IgD-negative memory B cell (primary cell): ENCODE data around the gene CGNL1. TPM values are rescaled to one million over a fixed set of nuclear protein-coding genes. Genes with fewer than 3 reads are reported as not detected.

Experiments used
- H3K27ac Mint-ChIP-seq, 3 donors: one replicate each; pipeline ENCODE4 v1.8.0; 2020 to 2022; ENCODE audit warnings: mild to moderate bottlenecking in 3 of 3, mixed read lengths in 3 of 3, moderate library complexity in 1 of 3
- H3K27me3 Mint-ChIP-seq: one replicate; pipeline ENCODE4 v1.8.0; 2021; ENCODE audit warnings: mixed read lengths
- H3K36me3 Mint-ChIP-seq: one replicate; pipeline ENCODE4 v1.8.0; 2020; ENCODE audit warnings: mild to moderate bottlenecking, mixed read lengths
- H3K4me1 Mint-ChIP-seq, 3 donors: one replicate each; pipeline ENCODE4 v1.8.0; 2020 to 2022; ENCODE audit warnings: mixed read lengths in 3 of 3, mild to moderate bottlenecking in 1 of 3
- H3K4me3 Mint-ChIP-seq, 4 donors: one replicate each; pipeline ENCODE4 v1.8.0; 2020 to 2022; ENCODE audit warnings: mild to moderate bottlenecking in 4 of 4, mixed read lengths in 4 of 4, moderate library complexity in 3 of 4
- H3K9me3 Mint-ChIP-seq, 3 donors: one replicate each; pipeline ENCODE4 v1.8.0; 2020 to 2021; ENCODE audit warnings: mixed read lengths in 3 of 3, mild to moderate bottlenecking in 1 of 3
- polyA plus RNA-seq: library from polyadenylated mRNA; unstranded; fragments of 300-500 nt; fragmentation: Illumina TruSeq; gene quantifications from one replicate; pipeline ENCODE4 v1.2.3, GENCODE V29; 2021

Gene CGNL1
- polyA plus RNA-seq, 1 donor from 2014 or later = 0.16 TPM

GRCh38 chr15:57339321-57339720, 37.0 kb upstream of the CGNL1 start:
- Mint-ChIP-seq H3K36me3 (no peaks in the 10 kb centered on the region), H3K4me3 (no peak overlapping the region), H3K27ac (no peak overlapping the region), H3K27me3 (peaks cover 10% of the 10 kb centered on the region), H3K4me1 (no peaks in the 10 kb centered on the region), H3K9me3 (no peaks in the 10 kb centered on the region)

- H3K27me3 Mint-ChIP-seq = peaks cover 7% of the 10 kb centered on the region
- H3K4me3 Mint-ChIP-seq = no peak overlapping the region
- H3K9me3 Mint-ChIP-seq = no peaks in the 10 kb centered on the region
- H3K36me3 Mint-ChIP-seq = no peaks in the 10 kb centered on the region
- no peaks in the 10 kb centered on the region for H3K4me1 Mint-ChIP-seq
- H3K27ac Mint-ChIP-seq = peak overlapping the region in 1 of 3 donors; percentile 2
Observed at GRCh38 chr15:57340682-57341259, 35.5 kb upstream of the CGNL1 start.

- Mint-ChIP-seq H3K27me3 (peaks cover 6% of the 10 kb centered on the region), H3K4me1 (no peaks in the 10 kb centered on the region), H3K9me3 (no peaks in the 10 kb centered on the region), H3K4me3 (no peak overlapping the region), H3K27ac (no peak overlapping the region), H3K36me3 (no peaks in the 10 kb centered on the region)
Observed at GRCh38 chr15:57343048-57343447, 33.3 kb upstream of the CGNL1 start.

GRCh38 chr15:57343498-57343897, 32.8 kb upstream of the CGNL1 start:
- Mint-ChIP-seq H3K27ac (no peak overlapping the region), H3K36me3 (no peaks in the 10 kb centered on the region), H3K4me3 (no peak overlapping the region), H3K9me3 (no peaks in the 10 kb centered on the region), H3K27me3 (peaks cover 4% of the 10 kb centered on the region), H3K4me1 (no peaks in the 10 kb centered on the region)

- Mint-ChIP-seq H3K27ac (no peak overlapping the region), H3K27me3 (peaks cover 4% of the 10 kb centered on the region), H3K4me3 (no peak overlapping the region), H3K36me3 (no peaks in the 10 kb centered on the region), H3K4me1 (no peaks in the 10 kb centered on the region), H3K9me3 (no peaks in the 10 kb centered on the region)
Observed at GRCh38 chr15:57344282-57344681, 32.0 kb upstream of the CGNL1 start.

- Mint-ChIP-seq H3K4me1 (no peaks in the 10 kb centered on the region), H3K27ac (peak overlapping the region in 1 of 3 donors; percentile 10), H3K36me3 (no peaks in the 10 kb centered on the region), H3K9me3 (no peaks in the 10 kb centered on the region), H3K4me3 (no peak overlapping the region), H3K27me3 (peaks cover 3% of the 10 kb centered on the region)
Observed at GRCh38 chr15:57345584-57345983, 30.7 kb upstream of the CGNL1 start.

- Mint-ChIP-seq H3K36me3 (peaks cover 2% of the 10 kb centered on the region), H3K4me1 (no peaks in the 10 kb centered on the region), H3K27me3 (peaks cover 6% of the 10 kb centered on the region), H3K9me3 (no peaks in the 10 kb centered on the region), H3K27ac (no peak overlapping the region), H3K4me3 (no peak overlapping the region)
Observed at GRCh38 chr15:57348081-57348480, 28.2 kb upstream of the CGNL1 start.

- Mint-ChIP-seq H3K36me3 (peaks cover 2% of the 10 kb centered on the region), H3K4me1 (no peaks in the 10 kb centered on the region), H3K27ac (no peak overlapping the region), H3K27me3 (peaks cover 12% of the 10 kb centered on the region), H3K4me3 (no peak overlapping the region), H3K9me3 (no peaks in the 10 kb centered on the region)
Observed at GRCh38 chr15:57352535-57353316, 23.6 kb upstream of the CGNL1 start.

GRCh38 chr15:57353317-57353804, 22.9 kb upstream of the CGNL1 start:
- peaks cover 2% of the 10 kb centered on the region for H3K36me3 Mint-ChIP-seq

GRCh38 chr15:57354436-57355123, 21.7 kb upstream of the CGNL1 start:
- Mint-ChIP-seq H3K4me1 (no peaks in the 10 kb centered on the region), H3K36me3 (peaks cover 2% of the 10 kb centered on the region), H3K27me3 (peaks cover 12% of the 10 kb centered on the region), H3K4me3 (no peak overlapping the region), H3K9me3 (no peaks in the 10 kb centered on the region), H3K27ac (no peak overlapping the region)

More at GRCh38 chr15:57353317-57353804, 22.9 kb upstream of the CGNL1 start:
- Mint-ChIP-seq H3K27me3 (peaks cover 12% of the 10 kb centered on the region), H3K4me1 (no peaks in the 10 kb centered on the region), H3K9me3 (no peaks in the 10 kb centered on the region), H3K27ac (no peak overlapping the region), H3K4me3 (no peak overlapping the region)

- peaks cover 2% of the 10 kb centered on the region for H3K36me3 Mint-ChIP-seq
- H3K27me3 Mint-ChIP-seq = peaks cover 12% of the 10 kb centered on the region
- no peaks in the 10 kb centered on the region for H3K9me3 Mint-ChIP-seq
- H3K27ac Mint-ChIP-seq = no peak overlapping the region
- no peak overlapping the region for H3K4me3 Mint-ChIP-seq
- no peaks in the 10 kb centered on the region for H3K4me1 Mint-ChIP-seq
Observed at GRCh38 chr15:57355259-57355658, 21.0 kb upstream of the CGNL1 start.

GRCh38 chr15:57356178-57356577, 20.1 kb upstream of the CGNL1 start:
- H3K4me1 Mint-ChIP-seq = no peaks in the 10 kb centered on the region
- no peak overlapping the region for H3K4me3 Mint-ChIP-seq

GRCh38 chr15:57356636-57357035, 19.7 kb upstream of the CGNL1 start:
- H3K4me1 Mint-ChIP-seq = no peaks in the 10 kb centered on the region
- H3K4me3 Mint-ChIP-seq = no peak overlapping the region
- H3K27ac Mint-ChIP-seq = no peak overlapping the region
- peaks cover 12% of the 10 kb centered on the region for H3K27me3 Mint-ChIP-seq
- peaks cover 2% of the 10 kb centered on the region for H3K36me3 Mint-ChIP-seq
- no peaks in the 10 kb centered on the region for H3K9me3 Mint-ChIP-seq

More at GRCh38 chr15:57356178-57356577, 20.1 kb upstream of the CGNL1 start:
- Mint-ChIP-seq H3K9me3 (no peaks in the 10 kb centered on the region), H3K27ac (no peak overlapping the region), H3K27me3 (peaks cover 12% of the 10 kb centered on the region), H3K36me3 (peaks cover 2% of the 10 kb centered on the region)

GRCh38 chr15:57357799-57358198, 18.5 kb upstream of the CGNL1 start:
- H3K36me3 Mint-ChIP-seq = no peaks in the 10 kb centered on the region
- H3K9me3 Mint-ChIP-seq = no peaks in the 10 kb centered on the region
- H3K27ac Mint-ChIP-seq = no peak overlapping the region
- H3K4me3 Mint-ChIP-seq = no peak overlapping the region
- no peaks in the 10 kb centered on the region for H3K4me1 Mint-ChIP-seq
- H3K27me3 Mint-ChIP-seq = peaks cover 9% of the 10 kb centered on the region

GRCh38 chr15:57358571-57358970, 17.7 kb upstream of the CGNL1 start:
- no peaks in the 10 kb centered on the region for H3K4me1 Mint-ChIP-seq
- H3K36me3 Mint-ChIP-seq = no peaks in the 10 kb centered on the region
- peaks cover 6% of the 10 kb centered on the region for H3K27me3 Mint-ChIP-seq
- no peak overlapping the region for H3K27ac Mint-ChIP-seq
- H3K9me3 Mint-ChIP-seq = no peaks in the 10 kb centered on the region
- no peak overlapping the region for H3K4me3 Mint-ChIP-seq
